Thyroid gland (tissue), 4 donors: ENCODE results near the gene SAP30BP.

Experiments
- POLR2A ChIP-seq, 2 donors: fragments of 450-650 bp; IDR thresholded peaks; one replicate each; pipeline ENCODE4 v1.6.1; 2017; ENCODE audit warnings: antibody characterized with exemption in 2 of 2, mild to moderate bottlenecking in 2 of 2, moderate library complexity in 1 of 2
- TF ChIP-seq, protein P1 (sequence below), 6 experiments: fragments of 200-600 bp in 3 of 6; fragments of 450-650 bp in 3 of 6; sonication (generic) in 3 of 6; IDR thresholded peaks; one replicate each; pipeline ENCODE4 v1.5.1; 2016 to 2019; ENCODE audit warnings: antibody characterized with exemption in 6 of 6, mild to moderate bottlenecking in 2 of 6, inconsistent platforms in 1 of 6, moderate library complexity in 1 of 6

GRCh38 chr17:75650874-75651273 is 16.3 kb upstream of the SAP30BP start:
- TF ChIP-seq, protein P1, sequence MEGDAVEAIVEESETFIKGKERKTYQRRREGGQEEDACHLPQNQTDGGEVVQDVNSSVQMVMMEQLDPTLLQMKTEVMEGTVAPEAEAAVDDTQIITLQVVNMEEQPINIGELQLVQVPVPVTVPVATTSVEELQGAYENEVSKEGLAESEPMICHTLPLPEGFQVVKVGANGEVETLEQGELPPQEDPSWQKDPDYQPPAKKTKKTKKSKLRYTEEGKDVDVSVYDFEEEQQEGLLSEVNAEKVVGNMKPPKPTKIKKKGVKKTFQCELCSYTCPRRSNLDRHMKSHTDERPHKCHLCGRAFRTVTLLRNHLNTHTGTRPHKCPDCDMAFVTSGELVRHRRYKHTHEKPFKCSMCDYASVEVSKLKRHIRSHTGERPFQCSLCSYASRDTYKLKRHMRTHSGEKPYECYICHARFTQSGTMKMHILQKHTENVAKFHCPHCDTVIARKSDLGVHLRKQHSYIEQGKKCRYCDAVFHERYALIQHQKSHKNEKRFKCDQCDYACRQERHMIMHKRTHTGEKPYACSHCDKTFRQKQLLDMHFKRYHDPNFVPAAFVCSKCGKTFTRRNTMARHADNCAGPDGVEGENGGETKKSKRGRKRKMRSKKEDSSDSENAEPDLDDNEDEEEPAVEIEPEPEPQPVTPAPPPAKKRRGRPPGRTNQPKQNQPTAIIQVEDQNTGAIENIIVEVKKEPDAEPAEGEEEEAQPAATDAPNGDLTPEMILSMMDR (IDR thresholded peaks at IDR 0.05): no peak
- TF ChIP-seq POLR2A (IDR thresholded peaks at IDR 0.05): no peak
